ENCODE results near the gene SEMA5A.

SEMA5A gene

GRCh38 chr5:9348401-9348996 lies 197.4 kb downstream of the SEMA5A start:
- DNase-seq: no peak

GRCh38 chr5:9347541-9348295 lies 198.2 kb downstream of the SEMA5A start:
- DNase-seq: no peak

DNA sequence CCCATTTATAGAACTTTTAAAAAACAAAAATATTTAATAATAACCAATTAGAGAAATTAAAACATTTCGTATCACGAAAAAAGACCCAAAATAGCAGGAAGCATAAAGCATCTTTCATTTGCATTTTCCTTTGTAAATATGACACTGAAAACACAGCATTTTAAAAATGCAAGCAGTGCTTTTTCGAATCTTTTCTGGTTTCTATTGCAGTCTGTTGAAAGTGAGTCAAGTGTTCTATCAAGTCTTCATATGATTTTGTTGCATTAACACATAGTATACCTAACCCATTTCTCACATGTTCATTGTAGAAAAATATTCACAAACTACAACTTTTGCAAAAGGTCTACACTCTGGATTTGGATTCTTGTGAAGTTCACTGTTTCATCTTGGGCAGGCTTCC lies 198.8 kb downstream of the SEMA5A start:
- no peak for DNase-seq

- no peak for DNase-seq
Measured at GRCh38 chr5:9344751-9345240, 201.1 kb downstream of the SEMA5A start.

- no peak for DNase-seq
Measured at GRCh38 chr5:9343146-9343850, 202.6 kb downstream of the SEMA5A start.

DNA sequence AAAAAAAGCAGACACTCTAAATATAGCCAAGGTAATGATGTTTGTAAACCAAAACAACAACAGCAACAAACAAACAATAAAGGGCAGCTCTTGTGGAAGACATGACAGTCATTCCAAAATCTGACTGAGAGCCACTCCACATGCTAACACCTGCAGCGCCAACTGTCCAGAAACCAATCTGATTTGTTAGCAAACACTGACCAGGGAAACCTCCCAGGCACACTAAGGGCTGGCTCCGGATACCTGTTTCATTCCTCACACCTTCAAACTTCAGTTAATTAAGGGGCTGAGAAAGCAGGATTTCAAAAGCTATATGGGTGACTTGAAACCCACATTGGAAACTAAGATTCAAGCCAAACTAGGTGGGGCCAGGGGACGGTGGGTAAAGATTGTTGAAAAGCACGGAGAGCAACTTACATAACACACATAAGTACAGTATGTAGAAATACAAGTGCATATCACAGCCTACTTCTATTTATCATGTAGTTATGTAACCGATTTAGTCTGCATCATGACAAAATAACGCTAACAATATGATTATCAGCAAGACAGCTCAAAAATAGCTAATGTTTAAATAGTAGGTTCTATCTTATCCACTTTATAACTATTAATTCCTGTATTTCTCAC lies 203.6 kb downstream of the SEMA5A start:
- no peak for DNase-seq

GRCh38 chr5:9340085-9340484 lies 205.8 kb downstream of the SEMA5A start:
- no peak for DNase-seq

DNA sequence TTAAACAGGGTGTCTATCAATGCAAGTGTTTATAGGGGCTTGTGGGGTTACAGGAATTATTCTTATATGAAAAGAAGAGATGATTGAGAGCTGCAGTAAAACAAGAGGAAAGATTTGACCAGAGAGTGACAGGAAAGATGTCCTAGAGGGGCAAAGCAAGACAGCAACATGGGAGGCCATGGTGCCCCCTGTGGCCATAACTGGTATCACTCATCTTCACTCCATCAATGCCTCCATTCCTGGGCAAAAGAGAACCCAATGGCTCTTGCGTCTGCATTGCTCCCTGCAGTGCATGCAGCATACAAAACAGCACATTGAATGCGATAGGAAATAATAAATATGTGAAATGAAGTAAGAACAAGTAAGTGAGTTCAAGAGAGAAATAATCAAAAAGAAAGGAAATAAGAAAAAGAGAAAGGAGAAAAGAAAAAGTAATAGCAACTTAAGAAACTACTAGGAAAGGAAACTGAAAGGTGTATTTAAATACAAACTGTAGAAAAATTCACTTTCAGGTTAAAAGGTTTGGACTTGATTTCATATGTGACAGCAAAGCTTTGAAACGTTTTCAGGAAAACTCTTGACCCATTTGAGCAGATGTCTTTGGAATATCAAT lies 206.6 kb downstream of the SEMA5A start:
- no peak for DNase-seq

GRCh38 chr5:9338796-9339195 lies 207.1 kb downstream of the SEMA5A start:
- DNase-seq: no peak

- no peak for DNase-seq
Measured at GRCh38 chr5:9337928-9338595, 207.8 kb downstream of the SEMA5A start.

DNA sequence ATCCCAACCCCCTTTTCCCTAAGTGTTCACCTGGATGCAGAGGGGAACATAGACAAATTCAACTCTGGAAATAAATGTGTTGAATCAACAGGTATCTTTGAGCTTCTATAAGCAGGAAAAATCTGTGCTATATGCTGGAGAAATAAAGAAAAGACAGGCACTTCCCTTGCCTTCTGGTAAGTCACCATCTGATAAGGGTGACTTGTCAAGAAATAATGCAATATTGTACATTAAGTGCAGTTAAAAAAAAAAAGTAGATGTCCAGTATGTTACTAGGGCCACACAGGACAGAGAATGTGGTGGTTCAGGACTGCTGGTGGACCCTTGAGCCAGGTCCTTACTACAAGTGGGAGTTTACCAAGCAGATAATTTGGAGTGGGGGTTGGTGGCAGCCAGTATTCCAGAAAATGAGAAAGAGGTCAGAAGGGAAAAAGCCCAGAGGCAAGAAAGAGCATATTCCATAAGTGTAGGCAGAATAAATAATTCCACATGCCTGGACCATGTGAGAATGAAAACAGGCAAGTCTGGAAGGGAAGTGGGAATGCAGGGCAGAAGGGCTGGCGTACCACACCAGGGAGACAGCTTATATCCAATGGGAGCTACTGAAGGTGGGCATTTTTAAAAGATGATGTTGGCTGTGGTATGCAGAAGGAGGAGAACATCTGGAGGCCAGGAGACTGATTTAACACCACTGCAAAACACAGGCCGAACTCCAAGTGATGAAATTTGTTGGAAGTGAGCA lies 209.9 kb downstream of the SEMA5A start:
- DNase-seq: no peak

DNA sequence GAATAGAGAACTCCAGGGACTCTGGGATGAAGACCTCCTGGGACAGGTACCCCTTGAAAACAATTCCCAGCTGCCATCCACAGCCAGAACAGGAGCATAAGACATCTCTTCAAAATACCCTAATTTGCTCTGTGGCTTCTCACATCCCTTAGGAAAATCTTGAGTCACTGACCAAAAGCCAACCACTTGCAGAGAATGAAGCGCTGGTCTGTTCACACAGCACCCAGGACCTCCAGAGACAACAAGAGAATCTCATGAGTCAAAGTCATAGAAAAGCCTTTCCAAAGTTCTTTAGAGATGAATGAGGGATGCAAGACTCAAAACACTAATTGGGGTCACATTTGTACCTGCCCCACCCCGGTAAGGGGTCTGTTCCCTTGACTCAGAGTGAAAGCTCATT lies 210.6 kb downstream of the SEMA5A start:
- no peak for DNase-seq

GRCh38 chr5:9332026-9332425 lies 213.8 kb downstream of the SEMA5A start:
- DNase-seq: no peak

- DNase-seq: no peak
Measured at GRCh38 chr5:9331372-9331771, 214.5 kb downstream of the SEMA5A start.

GRCh38 chr5:9329125-9329524 lies 216.8 kb downstream of the SEMA5A start:
- no peak for DNase-seq

DNA sequence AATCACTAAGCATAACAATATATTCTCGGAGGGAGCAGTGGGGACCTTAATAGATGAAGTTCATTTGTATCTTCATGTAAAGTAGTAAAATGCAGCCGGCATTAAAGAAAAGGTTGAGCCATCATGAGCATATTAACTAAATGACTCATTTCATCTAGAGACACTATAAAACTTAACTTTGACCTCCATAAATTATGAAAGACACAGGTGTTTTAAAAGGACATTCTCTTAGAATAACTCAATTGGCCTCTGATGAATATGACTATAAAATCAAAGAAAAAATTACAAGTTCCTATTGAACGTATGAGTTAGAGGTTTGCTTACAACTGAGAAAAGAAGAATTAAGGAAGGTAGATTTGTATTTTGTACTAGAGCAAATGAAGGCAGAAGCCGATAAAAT lies 220.3 kb downstream of the SEMA5A start:
- DNase-seq: no peak

- no peak for DNase-seq
Measured at GRCh38 chr5:9324348-9325077, 221.4 kb downstream of the SEMA5A start.

DNA sequence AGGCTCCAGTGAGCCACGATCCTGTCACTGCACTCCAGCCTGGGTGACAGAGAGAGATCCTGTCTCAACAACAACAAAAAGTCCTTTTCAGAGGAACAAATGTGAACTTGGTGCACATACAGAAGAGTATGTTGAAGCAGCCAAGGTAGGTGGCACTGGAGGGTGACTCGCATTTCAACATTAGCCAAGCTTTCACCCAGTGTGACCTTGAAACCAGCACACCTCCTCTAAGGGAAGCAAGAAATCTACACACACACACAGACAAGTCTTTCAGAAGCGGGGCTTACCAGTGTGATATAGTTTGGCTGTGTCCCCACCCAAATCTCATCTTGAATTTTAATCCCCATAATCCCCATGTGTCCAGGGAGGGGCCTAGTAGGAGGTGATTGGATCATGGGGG lies 225.2 kb downstream of the SEMA5A start:
- DNase-seq: no peak

DNA sequence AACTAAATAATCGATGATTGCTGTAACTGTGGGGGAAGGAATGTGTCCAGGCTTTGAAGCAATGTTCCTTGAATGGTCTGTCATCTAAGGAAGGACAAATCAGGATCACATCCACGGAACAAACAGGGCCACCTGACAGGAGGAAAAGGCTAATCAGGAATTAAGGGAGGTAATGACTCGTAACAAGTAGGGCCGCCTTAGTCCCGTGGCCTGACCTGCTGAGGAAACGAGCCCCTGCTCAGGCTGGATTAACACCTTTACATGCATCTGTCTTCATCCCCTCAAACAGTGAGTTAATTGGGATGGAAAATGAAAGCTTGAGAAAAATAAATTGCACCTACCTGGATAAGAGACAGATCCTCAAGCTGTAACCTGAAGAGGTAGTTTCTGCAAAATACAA lies 227.8 kb downstream of the SEMA5A start:
- no peak for DNase-seq

DNA sequence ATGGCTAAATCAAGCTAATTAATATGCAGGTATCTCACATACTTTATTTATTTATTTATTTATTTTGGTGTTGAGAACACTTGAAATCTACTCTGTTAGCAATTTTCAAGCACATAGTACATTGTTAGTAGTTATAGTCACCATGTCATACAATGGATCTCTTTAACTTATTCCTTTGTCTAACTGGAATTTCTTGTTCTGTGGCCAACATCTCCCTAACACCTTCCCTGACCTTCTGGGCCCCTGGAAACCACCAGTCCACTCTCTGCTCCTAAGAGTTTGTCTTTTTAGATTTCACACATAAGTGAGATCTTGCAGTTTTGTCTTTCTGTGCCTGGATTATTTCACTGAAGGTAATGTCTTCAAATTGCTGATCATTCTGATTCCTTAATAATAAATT lies 229.1 kb downstream of the SEMA5A start:
- no peak for DNase-seq

DNA sequence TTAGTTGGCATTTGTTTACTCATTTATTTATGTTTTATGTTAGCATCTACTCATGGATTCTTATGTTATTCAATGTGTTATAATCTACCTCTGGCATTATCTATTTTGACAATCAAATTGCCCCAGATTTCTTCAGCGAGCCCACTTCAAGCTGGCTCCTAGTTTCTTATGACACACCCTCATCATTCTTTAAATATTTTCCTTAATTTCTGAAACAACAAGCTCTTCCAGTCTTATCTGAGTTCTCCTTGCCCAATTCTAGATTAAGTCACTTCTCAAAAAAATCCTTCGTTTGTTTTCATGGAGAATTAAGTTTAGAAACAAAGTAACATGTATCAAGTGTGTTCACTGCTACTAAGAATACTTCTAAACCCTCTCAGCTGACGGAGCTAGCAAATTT lies 229.8 kb downstream of the SEMA5A start:
- no peak for DNase-seq
